Testis (tissue), 3 donors: ENCODE measurements around the gene DCAF12. TPM values are rescaled to one million over a fixed set of nuclear protein-coding genes. Genes with fewer than 3 reads are reported as not detected.
A peak's percentile ranks its signal among the peaks of the same experiment; 100 is the strongest.

Experiments
- DNase-seq: peaks from one replicate; pipeline ENCODE4 v3.0.0-alpha.2; 2019
- H3K27ac ChIP-seq, 2 donors: fragments of 200-600 bp; sonication (generic); one replicate each; pipeline ENCODE4 v1.5.1; 2019
- H3K27me3 ChIP-seq: fragments of 200-600 bp; sonication (generic); one replicate; pipeline ENCODE4 v1.5.1; 2019
- H3K36me3 ChIP-seq: fragments of 200-600 bp; sonication (generic); one replicate; pipeline ENCODE4 v1.5.1; 2017; ENCODE audit warnings: low read depth; ENCODE audit errors: missing control alignments
- H3K4me1 ChIP-seq: fragments of 200-600 bp; sonication (generic); one replicate; pipeline ENCODE4 v1.5.1; 2019
- H3K4me3 ChIP-seq, 2 donors: fragments of 200-600 bp; sonication (generic); one replicate each; pipeline ENCODE4 v1.5.1; 2017 to 2019
- H3K9me3 ChIP-seq: fragments of 200-600 bp; sonication (generic); one replicate; pipeline ENCODE4 v1.5.1; 2017
- CTCF ChIP-seq, 3 experiments: fragments of 450-650 bp in 2 of 3; fragments of 200-600 bp in 1 of 3; sonication (generic) in 1 of 3; IDR thresholded peaks; one replicate each; pipeline ENCODE4 v1.5.1; 2016 to 2019; ENCODE audit warnings: antibody characterized with exemption in 3 of 3, mild to moderate bottlenecking in 2 of 3, moderate library complexity in 1 of 3
- POLR2A ChIP-seq: fragments of 450-650 bp; IDR thresholded peaks from one replicate; pipeline ENCODE4 v1.6.1; 2017; ENCODE audit warnings: antibody characterized with exemption, mild to moderate bottlenecking, moderate library complexity
- whole genome bisulfite sequencing, 2 donors: methylation state at CpG; one replicate each; pipeline ENCODE4 v1.1.5; 2018; 5-methylcytosine and 5-hydroxymethylcytosine counted together
- intact Hi-C: fragments of 100-400 bp; cut with DNase I; formaldehyde crosslinking; loops from one replicate; pipeline ENCODE4 v1.15.1; 2023; ENCODE audit warnings: low total_unique reads
- polyA plus RNA-seq: library from polyadenylated mRNA; stranded (reverse); fragments of 350-450 nt; fragmentation: Illumina TruSeq; extraction: RNeasy Lipid Tissue Mini Kit (QIAGEN cat#74804); gene quantifications from one replicate; pipeline ENCODE4 v1.2.3, GENCODE V29; 2014; ENCODE audit warnings: low read depth, low replicate concordance; ENCODE audit not compliant: insufficient read depth
- total RNA-seq, 2 donors: library from RNA; depleted of rRNA; stranded (reverse); fragments of >200 nt; gene quantifications; one replicate each; pipeline ENCODE4 v1.2.3, GENCODE V29; 2016

DCAF12 gene
- total and polyA plus RNA-seq, 3 donors from 2014 or later, result 99.3 to 169 (median 120) TPM

GRCh38 chr9:34154057-34154456 is 27.6 kb upstream of the DCAF12 start:
- no peaks in the 10 kb centered on the region for H3K36me3 ChIP-seq
- no peaks in the 10 kb centered on the region for H3K9me3 ChIP-seq
- no peaks in the 10 kb centered on the region for H3K4me1 ChIP-seq
- 88 to 100% methylated on average over 1 of the region's 1 CpG for WGBS, 2 donors
- no peak for TF ChIP-seq CTCF (IDR thresholded peaks at IDR 0.05)
- no peak for TF ChIP-seq POLR2A
- no peaks in the 10 kb centered on the region for H3K27me3 ChIP-seq
- no peak for DNase-seq
- intact Hi-C loops, result no loop called here
- H3K4me3 ChIP-seq, result no peak overlapping the region
- no peak overlapping the region for H3K27ac ChIP-seq

GRCh38 chr9:34151398-34151797 is 24.9 kb upstream of the DCAF12 start:
- Histone ChIP-seq H3K4me1 (no peaks in the 10 kb centered on the region), H3K36me3 (no peaks in the 10 kb centered on the region), H3K27me3 (no peaks in the 10 kb centered on the region), H3K27ac (no peak overlapping the region), H3K9me3 (no peaks in the 10 kb centered on the region), H3K4me3 (no peak overlapping the region)
- no peak for DNase-seq
- WGBS, 2 donors, result 75 to 85% methylated on average over 4 of the region's 4 CpGs
- intact Hi-C loops, result no loop called here
- TF ChIP-seq POLR2A, result no peak
- TF ChIP-seq CTCF (IDR thresholded peaks at IDR 0.05), result no peak

GRCh38 chr9:34145165-34145564 is 18.7 kb upstream of the DCAF12 start:
- Histone ChIP-seq H3K36me3 (no peaks in the 10 kb centered on the region), H3K27ac (no peak overlapping the region), H3K9me3 (no peaks in the 10 kb centered on the region), H3K4me1 (no peaks in the 10 kb centered on the region), H3K27me3 (no peaks in the 10 kb centered on the region), H3K4me3 (no peak overlapping the region)
- DNase-seq, result no peak
- intact Hi-C loops, result no loop called here
- TF ChIP-seq CTCF (IDR thresholded peaks at IDR 0.05), result no peak
- no peak for TF ChIP-seq POLR2A
- 75 to 82% methylated on average over 3 of the region's 3 CpGs for WGBS, 2 donors

GRCh38 chr9:34143116-34143515 is 16.6 kb upstream of the DCAF12 start:
- intact Hi-C loops, result no loop called here
- Histone ChIP-seq H3K9me3 (no peaks in the 10 kb centered on the region), H3K27ac (peak overlapping the region in 1 of 2 donors; percentile 45), H3K27me3 (no peaks in the 10 kb centered on the region), H3K36me3 (no peaks in the 10 kb centered on the region), H3K4me1 (no peaks in the 10 kb centered on the region), H3K4me3 (no peak overlapping the region)
- TF ChIP-seq CTCF (IDR thresholded peaks at IDR 0.05), result no peak
- TF ChIP-seq POLR2A, result no peak
- WGBS, 2 donors, result 57 to 62% methylated on average over 2 of the region's 2 CpGs
- DNase-seq, result no peak

- Histone ChIP-seq H3K27ac (no peak overlapping the region), H3K9me3 (no peaks in the 10 kb centered on the region), H3K4me1 (no peaks in the 10 kb centered on the region), H3K36me3 (no peaks in the 10 kb centered on the region), H3K27me3 (no peaks in the 10 kb centered on the region), H3K4me3 (no peak overlapping the region)
- intact Hi-C loops, result no loop called here
- TF ChIP-seq CTCF (IDR thresholded peaks at IDR 0.05) (no peak), POLR2A (no peak)
- DNase-seq, result no peak
- 57 to 63% methylated on average over 2 of the region's 2 CpGs for WGBS, 2 donors
Observed at GRCh38 chr9:34140853-34141252, 14.4 kb upstream of the DCAF12 start.
